Measurements from ENCODE around the gene SRCIN1.

The SRCIN1 gene

DNA sequence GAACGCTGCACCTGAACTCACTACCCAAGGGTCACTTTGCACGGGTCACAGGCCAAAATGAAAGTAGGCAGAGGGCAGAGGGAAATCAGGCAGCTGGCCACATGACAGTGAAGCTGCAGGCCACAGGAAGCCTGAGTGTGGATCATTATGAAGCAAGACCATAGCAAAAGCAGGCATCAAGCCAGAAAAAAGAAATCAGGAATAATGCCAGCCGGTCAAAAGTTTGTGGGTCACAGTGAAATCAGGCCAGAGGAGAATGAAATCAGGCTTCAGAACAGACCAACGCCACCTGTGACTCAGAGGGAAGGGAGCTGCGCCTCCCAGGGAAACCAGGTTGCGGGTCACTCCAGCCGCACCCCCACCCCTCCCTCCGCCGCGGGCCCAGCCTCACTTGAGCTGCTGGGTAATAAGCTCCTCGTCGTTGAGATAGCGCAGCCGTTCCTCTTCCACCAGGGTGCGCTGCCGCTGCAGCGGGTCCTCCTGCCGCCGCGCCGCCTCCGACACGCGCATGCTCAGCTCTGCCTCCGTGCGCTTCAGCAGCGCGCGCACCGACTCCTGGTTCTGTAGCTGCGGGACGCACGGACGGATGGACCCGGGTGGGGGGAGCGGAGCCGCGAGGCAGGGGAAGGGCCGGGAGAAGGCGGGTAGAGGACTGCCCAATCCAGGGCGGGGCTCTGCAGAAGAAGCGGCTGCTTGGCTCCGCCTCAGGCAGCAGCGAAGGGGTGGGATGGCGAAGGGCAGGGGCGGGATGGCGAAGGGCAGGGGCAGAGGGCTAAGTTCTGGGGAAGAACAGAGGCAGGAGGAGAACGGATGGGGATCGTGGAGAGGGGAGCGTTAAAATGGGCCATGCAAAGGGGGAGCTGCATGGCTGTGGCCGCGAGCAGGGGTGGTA is 47.7 kb downstream of the SRCIN1 start (continued):
- TF ChIP-seq, protein P1, sequence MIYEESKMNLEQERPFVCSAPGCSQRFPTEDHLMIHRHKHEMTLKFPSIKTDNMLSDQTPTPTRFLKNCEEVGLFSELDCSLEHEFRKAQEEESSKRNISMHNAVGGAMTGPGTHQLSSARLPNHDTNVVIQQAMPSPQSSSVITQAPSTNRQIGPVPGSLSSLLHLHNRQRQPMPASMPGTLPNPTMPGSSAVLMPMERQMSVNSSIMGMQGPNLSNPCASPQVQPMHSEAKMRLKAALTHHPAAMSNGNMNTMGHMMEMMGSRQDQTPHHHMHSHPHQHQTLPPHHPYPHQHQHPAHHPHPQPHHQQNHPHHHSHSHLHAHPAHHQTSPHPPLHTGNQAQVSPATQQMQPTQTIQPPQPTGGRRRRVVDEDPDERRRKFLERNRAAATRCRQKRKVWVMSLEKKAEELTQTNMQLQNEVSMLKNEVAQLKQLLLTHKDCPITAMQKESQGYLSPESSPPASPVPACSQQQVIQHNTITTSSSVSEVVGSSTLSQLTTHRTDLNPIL (CRISPR knock-in tag; IDR thresholded peaks at IDR 0.05; ENCODE audit: low read depth) = no peak
- TF ChIP-seq ISL1 (CRISPR knock-in tag; IDR thresholded peaks at IDR 0.05) (no peak), PPARA (CRISPR knock-in tag; IDR thresholded peaks at IDR 0.05; ENCODE audit: borderline replicate concordance) (no peak)

GRCh38 chr17:38557396-38557795 is 48.4 kb downstream of the SRCIN1 start:
- ATAC-seq = no peak
- no peak for TF ChIP-seq TCF4 (CRISPR knock-in tag; IDR thresholded peaks at IDR 0.05; ENCODE audit: borderline replicate concordance)
- no peak for TF ChIP-seq RARB (CRISPR knock-in tag; IDR thresholded peaks at IDR 0.05)
- TF ChIP-seq TSHZ2 (CRISPR knock-in tag; IDR thresholded peaks at IDR 0.05) = no peak
- TF ChIP-seq CSDC2 (CRISPR knock-in tag; IDR thresholded peaks at IDR 0.05) = no peak
- TF ChIP-seq TOX (CRISPR knock-in tag; IDR thresholded peaks at IDR 0.05; ENCODE audit: borderline replicate concordance) = no peak
- TF ChIP-seq ZFP3 (CRISPR knock-in tag; IDR thresholded peaks at IDR 0.05) = no peak
- TF ChIP-seq ESRRG (CRISPR knock-in tag; IDR thresholded peaks at IDR 0.05) = no peak
- no peak for TF ChIP-seq BACH2 (CRISPR knock-in tag; IDR thresholded peaks at IDR 0.05; ENCODE audit: borderline replicate concordance)
- no peak for TF ChIP-seq ZC3H10 (CRISPR knock-in tag; IDR thresholded peaks at IDR 0.05)
- no peak for TF ChIP-seq ZFP30 (CRISPR knock-in tag; IDR thresholded peaks at IDR 0.05)
- no peak for TF ChIP-seq ZNF565 (CRISPR knock-in tag; conservative IDR thresholded peaks at IDR 0.05; ENCODE audit: low read depth)

- TF ChIP-seq CSRNP3 (CRISPR knock-in tag; IDR thresholded peaks at IDR 0.05) = no peak
- TF ChIP-seq SNAI2 (CRISPR knock-in tag; IDR thresholded peaks at IDR 0.05) = no peak
- TF ChIP-seq ZFP30 (CRISPR knock-in tag; IDR thresholded peaks at IDR 0.05) = no peak
- TF ChIP-seq CSDC2 (CRISPR knock-in tag; IDR thresholded peaks at IDR 0.05) = no peak
- TF ChIP-seq ZNF8 (CRISPR knock-in tag; IDR thresholded peaks at IDR 0.05) = no peak
- TF ChIP-seq, protein P1 (CRISPR knock-in tag; IDR thresholded peaks at IDR 0.05; ENCODE audit: low read depth) = no peak
- no peak for TF ChIP-seq TOX (CRISPR knock-in tag; IDR thresholded peaks at IDR 0.05; ENCODE audit: borderline replicate concordance)
- no peak for TF ChIP-seq ISL1 (CRISPR knock-in tag; IDR thresholded peaks at IDR 0.05)
- TF ChIP-seq TCF4 (CRISPR knock-in tag; IDR thresholded peaks at IDR 0.05; ENCODE audit: borderline replicate concordance) = no peak
- no peak for TF ChIP-seq ESRRG (CRISPR knock-in tag; IDR thresholded peaks at IDR 0.05)
- no peak for TF ChIP-seq ZC3H10 (CRISPR knock-in tag; IDR thresholded peaks at IDR 0.05)
- TF ChIP-seq, protein P2, sequence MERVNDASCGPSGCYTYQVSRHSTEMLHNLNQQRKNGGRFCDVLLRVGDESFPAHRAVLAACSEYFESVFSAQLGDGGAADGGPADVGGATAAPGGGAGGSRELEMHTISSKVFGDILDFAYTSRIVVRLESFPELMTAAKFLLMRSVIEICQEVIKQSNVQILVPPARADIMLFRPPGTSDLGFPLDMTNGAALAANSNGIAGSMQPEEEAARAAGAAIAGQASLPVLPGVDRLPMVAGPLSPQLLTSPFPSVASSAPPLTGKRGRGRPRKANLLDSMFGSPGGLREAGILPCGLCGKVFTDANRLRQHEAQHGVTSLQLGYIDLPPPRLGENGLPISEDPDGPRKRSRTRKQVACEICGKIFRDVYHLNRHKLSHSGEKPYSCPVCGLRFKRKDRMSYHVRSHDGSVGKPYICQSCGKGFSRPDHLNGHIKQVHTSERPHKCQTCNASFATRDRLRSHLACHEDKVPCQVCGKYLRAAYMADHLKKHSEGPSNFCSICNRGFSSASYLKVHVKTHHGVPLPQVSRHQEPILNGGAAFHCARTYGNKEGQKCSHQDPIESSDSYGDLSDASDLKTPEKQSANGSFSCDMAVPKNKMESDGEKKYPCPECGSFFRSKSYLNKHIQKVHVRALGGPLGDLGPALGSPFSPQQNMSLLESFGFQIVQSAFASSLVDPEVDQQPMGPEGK (CRISPR knock-in tag; IDR thresholded peaks at IDR 0.05; ENCODE audit: borderline replicate concordance) = no peak
- no peak for TF ChIP-seq POU6F1 (CRISPR knock-in tag; IDR thresholded peaks at IDR 0.05; ENCODE audit: borderline replicate concordance, low read depth)
- no peak for TF ChIP-seq ARNTL (CRISPR knock-in tag; IDR thresholded peaks at IDR 0.05; ENCODE audit: borderline replicate concordance, low read depth)
- no peak for TF ChIP-seq ZFP3 (CRISPR knock-in tag; IDR thresholded peaks at IDR 0.05)
- no peak for ATAC-seq
These were observed 49.5 kb downstream of the SRCIN1 start for GRCh38 chr17:38556239-38556638.

All from SK-N-SH treated with all-trans-retinoic acid at 6 μM for 48 hours (cell line).